Prostate gland (tissue), 2 donors: Measurements from ENCODE around the gene CACFD1.

Experiments used
- CTCF ChIP-seq, 4 experiments: fragments of 200-600 bp in 2 of 4; fragments of 450-650 bp in 2 of 4; sonication (generic) in 2 of 4; IDR thresholded peaks; 1 replicate in 3 of 4; 2 replicates in 1 of 4; pipeline ENCODE4 v1.5.1; 2016 to 2019; ENCODE audit warnings: antibody characterized with exemption in 4 of 4, mild to moderate bottlenecking in 2 of 4, moderate library complexity in 2 of 4
- POLR2A ChIP-seq: fragments of 450-650 bp; IDR thresholded peaks from one replicate; pipeline ENCODE4 v1.6.1; 2016; ENCODE audit warnings: antibody characterized with exemption, mild to moderate bottlenecking

GRCh38 chr9:133417541-133418461 lies 42.0 kb upstream of the CACFD1 start, which contains the start of gene REXO4:
- no peak for TF ChIP-seq CTCF (IDR thresholded peaks at IDR 0.05)
- peak; percentile 20 for TF ChIP-seq POLR2A
